ENCODE measurements around the gene MRLN. TPM values are rescaled to one million over a fixed set of nuclear protein-coding genes. Genes with fewer than 3 reads are reported as not detected.
"Not testable (repeated sequence)": the region's sequence is repeated elsewhere in the genome, so short reads cannot be mapped to it uniquely, and the experiment has no call there.

The MRLN gene
- polyA plus RNA-seq, 12 donors, result 53.1 to 262 (median 168) TPM; not detected in 1

DNA sequence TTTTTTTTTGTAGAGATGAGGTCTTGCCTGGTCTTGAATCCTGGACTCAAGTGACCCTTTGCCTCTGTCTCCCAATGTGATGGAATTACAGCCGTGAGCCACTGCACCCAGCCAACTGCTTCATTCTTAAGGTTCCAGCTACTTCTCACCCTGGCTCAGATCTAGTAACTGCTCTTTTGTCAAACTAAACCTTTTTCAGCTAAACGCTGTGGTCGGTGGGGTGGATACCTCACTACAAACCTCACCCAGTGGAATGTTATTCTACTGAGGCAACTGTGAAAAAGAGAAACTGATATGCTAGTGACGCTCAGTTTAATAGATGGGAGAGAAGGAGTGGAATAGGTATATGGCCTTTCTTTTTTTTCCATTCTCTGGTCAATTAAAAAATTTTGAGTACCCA is 1.7 kb upstream of the MRLN start:
- no peak for DNase-seq

- no peak for DNase-seq
Observed at GRCh38 chr10:59752278-59752940, 846 bp downstream of the MRLN start.

DNA sequence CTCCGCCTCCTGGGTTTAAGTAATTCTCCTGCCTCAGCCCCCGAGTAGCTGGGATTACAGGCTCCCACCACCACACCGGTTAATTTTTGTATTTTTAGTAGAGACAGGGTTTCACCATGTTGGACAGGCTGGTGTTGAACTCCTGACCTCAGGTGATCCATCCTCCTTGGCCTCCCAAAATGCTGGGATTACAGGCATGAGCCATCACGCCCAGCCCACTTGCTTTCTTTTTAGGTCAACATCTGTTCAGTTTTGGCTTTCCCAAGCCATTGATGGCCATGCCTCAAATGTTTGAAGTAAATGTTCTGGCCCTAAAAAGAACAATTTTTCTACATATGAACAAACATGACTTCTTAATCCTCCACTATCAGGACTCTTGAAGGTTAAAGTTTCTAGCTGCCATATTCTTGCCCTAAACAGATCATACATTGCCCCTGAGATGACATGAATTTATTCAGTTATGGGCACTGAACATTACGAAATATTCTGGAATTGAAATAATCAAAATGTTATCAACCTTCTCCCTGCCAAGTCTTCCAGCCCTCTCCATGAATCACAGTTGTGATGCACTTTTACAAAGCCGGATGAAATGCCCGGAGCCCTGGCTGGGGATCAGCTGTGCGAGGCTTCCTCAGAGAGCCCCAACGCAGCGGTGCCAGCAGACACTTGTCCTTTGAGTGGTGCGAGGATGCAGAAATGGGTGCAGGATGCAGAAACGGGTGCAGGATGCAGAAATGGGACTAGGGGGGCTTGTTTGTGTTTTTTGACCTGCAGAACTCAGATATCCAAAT is 2.9 kb downstream of the MRLN start:
- DNase-seq, result no peak

GRCh38 chr10:59748834-59749233 is 4.4 kb downstream of the MRLN start:
- DNase-seq, result no peak

DNA sequence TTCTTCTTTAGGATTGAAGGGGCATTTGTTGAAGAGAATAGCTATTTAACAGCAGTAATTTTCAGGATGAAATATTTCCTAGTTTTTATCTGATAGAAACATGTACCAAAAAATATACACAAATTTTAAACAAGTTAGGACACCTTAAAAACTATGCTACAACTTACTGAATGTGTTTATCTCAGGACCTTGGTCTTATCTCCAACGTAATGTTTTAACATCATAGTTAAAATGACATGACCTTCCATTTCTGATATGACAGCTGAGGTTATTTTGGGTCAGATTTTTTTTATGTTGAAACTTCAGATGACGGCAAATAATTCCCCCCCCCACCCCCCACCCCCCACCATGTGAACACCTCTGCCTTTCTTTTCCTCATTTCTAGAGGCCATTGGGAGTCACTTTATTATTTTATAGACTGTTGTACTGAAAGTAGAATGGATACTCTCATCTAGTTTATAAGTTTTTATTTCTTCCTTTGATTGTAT is 8.0 kb downstream of the MRLN start:
- no peak for DNase-seq

DNA sequence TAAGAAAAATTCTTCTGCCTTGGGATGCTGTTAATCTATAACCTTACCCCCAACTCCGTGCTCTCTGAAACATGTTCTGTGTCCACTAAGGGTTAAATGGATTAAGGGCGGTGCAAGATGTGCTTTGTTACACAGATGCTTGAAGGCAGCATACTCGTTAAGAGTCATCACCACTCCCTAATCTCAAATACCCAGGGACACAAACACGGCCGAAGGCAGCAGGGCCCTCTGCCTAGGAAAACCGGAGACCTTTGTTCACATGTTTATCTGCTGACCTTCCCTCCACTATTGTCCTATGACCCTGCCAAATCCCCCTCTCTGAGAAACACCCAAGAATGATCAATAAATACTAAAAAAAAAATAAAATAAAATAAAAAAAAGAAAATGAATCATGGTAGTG is 8.5 kb downstream of the MRLN start:
- DNase-seq, result not testable (repeated sequence)

- not testable (repeated sequence) for DNase-seq
Observed at GRCh38 chr10:59744156-59744555, 9.1 kb downstream of the MRLN start.

DNA sequence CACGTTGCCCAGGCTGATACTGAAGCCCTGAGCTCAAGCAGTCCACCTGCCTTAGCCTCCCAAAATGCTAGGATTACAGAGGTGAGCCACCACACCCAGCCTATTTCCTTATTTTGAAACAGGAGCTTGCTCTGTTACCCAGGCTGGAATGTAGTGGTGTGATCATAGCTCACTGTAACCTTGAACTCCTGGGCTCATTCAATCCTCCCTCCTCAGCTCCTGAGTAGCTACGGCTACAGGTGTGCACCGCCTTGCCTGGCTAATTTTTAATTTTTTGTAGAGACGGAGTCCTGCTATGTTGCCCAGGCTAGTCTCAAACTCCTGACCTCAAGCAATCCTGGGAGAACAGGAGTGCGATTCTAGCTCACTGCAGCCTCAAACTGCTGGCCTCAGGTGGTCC is 11.7 kb downstream of the MRLN start:
- DNase-seq, result no peak

DNA sequence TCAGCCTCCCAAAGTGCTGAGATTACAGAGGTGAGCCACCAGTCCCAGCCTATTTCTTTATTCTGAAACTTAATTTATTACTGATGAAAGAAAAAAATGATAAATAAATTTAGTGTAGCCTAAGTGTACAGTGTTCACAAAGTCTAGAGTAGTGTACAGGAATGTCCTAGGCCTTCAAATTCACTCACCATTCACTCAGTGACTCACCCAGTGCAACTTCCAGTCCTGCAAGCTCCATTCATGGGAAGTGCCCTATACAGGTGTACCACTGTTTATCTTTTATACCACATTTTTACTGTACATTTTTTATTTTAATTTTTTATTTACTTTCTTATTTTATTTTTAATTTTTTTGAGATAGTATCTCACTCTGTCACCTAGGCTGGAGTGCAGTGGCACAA is 12.2 kb downstream of the MRLN start:
- DNase-seq, result no peak

DNA sequence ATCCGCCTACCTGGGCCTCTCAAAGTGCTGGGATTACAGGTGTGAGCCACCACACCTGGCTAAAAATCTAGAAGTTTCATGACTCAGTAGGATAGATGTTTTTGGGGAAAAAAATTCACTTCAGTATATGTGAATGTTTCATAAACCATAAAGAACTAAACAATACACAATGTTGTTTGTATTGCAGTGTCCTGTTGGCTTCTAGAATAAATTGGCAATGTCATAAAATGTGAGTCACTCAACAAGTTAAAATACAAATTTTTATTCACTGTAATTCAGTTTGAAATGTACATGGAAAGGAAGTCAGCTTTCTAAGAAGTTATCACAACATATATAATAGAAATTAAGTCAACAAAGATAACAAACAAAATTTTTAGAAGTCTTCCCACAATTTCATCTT is 16.5 kb downstream of the MRLN start:
- no peak for DNase-seq

DNA sequence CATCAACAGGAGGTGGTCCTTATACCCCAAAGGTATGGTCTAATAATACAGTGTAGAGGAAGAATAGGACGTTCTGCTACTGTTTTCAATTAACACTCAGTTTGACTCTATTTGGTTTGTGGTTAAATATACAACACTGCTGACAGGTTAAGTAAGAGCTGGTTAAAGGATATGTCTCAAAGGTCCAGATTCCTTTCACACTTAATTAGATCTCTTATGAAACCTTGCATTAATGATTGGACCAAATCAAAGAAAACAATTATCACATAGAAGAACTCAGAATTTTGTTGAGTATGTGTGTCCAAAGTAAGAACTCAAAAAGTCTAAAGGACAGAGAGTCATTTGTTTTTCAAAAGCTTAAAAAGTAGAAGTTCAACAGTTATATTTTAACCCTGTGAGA is 18.0 kb downstream of the MRLN start:
- DNase-seq, result no peak

GRCh38 chr10:59734014-59734462 is 19.2 kb downstream of the MRLN start:
- DNase-seq, result no peak

DNA sequence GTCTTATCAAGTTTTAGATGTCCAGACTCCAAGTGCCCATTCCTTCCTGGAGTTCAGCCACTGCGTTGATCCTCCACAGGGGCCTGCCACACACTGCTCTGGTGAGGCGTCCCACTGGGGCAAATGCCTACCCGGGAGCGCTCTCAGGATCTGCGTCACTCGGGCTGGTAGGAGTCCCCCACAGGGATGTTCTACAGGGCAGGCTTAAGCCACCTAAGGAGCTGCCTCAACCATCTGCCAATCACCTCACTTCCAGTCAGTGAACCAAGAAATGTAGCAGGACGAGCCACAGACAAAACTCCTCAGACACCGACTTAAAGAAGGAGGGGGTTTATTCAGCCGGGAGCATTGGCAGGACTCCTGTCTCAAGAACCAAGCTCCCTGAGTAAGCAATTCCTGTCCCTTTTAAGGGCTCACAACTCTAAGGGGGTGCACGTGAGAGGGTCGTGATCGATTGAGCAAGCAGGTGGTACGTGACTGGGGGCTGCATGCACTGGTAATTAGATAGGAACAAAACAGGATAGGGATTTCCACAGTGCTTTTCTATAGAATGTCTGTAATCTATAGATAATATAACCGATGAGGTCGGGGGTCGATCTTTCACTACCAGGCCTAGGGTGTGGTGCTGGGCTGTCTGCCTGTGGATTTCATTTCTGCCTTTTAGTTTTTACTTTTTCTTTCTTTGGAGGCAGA is 19.8 kb downstream of the MRLN start:
- not testable (repeated sequence) for DNase-seq

- not testable (repeated sequence) for DNase-seq
Observed at GRCh38 chr10:59732849-59733248, 20.4 kb downstream of the MRLN start.

DNA sequence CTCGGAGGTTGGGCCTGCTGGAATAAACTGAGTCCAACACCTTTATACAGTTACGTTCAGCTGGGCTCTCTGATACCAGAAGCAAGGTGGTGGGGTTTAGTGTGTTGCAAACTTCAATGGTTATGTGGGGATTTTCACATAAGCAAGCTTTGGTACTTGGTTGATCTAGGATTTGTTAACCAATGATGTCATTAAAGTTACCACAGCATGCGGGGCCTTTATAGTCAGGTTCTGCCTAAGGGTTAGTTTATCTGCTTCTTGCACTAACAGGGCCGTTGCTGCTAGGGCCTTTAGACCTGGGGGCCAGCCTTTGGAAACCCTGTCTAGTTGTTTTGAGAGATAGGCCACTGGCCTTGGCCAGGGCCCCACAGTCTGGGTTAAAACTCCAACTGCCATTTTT is 24.1 kb downstream of the MRLN start:
- DNase-seq, result not testable (repeated sequence)

DNA sequence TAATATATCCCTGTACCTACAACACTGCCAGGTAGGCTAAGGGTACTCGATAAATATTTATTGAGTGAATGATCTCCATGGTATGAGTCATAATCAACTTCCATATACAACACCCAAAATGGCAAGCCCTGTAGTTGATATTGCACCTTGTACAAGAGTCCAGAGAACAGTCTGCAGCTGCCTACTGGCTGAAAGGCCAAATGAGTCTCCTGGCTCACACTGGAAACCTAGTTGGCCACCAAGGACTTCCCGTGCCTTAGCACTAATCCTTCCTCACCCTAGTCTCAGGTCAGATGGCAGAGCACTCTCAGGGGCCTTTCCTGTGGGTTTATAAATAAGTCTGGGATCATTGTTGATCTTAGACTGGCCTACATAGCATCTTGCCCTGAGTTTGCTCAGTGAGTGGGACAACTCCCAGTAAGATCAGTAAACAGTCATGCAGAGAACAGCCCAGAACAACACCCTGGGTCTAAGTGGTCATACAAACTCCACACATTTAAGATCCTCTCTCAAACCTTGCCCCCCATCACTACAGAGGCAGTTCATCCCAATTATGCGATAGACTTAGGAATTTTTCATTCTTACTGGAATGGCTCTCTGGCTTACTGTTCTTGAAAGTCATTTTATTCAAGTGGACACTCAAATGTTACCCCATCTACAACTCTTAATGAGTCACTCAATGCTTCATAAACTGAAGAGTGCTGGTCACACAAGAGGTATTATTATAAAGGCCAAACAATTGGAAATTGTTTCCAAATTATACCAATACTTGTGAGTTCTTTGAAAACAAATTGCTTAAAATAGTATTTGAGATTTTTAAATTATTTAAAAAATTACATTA is 28.9 kb downstream of the MRLN start:
- DNase-seq, result no peak

- DNase-seq, result no peak
Observed at GRCh38 chr10:59720377-59720776, 32.9 kb downstream of the MRLN start.

DNA sequence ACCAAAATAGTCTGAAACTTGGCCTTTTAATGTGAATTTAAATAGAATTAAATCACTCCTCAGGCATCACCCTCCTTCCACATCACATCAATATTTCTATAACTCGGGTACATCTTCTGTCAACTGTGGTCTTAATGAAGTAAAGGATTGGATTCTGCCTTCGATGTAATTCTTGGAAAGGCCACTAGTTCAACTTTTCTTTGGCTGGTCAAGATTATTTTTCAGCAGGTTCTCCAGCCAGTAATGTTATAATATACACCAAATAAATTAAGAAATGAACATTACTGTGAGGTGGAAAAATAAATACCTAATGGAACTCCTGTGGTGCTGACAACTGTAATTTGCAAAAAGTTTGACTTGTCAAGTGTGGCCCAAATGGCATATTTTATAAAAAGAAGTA is 33.9 kb downstream of the MRLN start:
- no peak for DNase-seq

DNA sequence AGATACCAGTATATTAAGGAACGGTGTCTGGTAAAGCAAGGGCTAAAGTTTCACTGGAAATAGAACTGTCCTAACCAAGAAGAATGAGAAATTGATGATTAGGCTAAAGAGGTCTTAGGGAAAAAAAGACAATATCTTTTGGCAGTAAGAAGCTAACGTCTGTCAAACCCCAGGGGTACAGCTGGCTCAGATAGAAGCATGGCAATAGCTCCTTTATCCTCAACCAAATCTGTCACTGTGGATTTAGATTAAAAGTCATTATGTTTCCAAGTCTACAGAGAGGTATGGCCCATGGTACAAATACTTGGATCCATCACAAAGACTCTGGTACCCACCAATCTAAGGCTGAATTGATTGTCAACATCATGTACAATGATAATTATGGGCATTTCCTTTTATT is 35.0 kb downstream of the MRLN start:
- no peak for DNase-seq

DNA sequence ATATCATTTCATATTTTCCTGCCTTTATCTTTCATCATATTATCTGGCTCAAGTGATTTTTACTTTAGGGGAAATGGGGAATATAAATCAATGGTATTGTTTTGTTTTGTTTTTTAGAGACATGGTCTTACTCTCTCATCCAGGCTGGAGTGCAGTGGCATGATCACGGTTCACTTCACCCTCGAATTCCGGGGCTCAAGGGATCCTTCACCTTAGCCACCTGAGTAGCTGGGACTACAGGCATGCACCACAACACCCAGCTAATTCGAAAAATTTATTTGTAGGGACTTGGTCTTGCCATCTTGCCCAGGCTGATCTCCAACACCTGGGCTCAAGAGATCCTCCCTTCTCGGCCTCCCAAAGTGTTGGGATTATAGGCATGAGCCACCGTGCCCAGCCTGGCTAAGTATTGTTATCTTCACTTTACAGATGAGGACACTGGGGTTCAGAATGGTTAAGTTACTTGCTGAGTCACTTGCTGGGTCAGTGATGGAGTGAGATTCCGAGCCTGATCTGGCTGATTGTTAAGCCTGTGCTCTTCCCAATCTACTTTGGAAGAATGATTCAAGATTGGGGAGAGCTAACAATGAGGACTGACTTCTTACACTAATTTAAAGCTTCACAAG is 39.9 kb downstream of the MRLN start:
- no peak for DNase-seq

DNA sequence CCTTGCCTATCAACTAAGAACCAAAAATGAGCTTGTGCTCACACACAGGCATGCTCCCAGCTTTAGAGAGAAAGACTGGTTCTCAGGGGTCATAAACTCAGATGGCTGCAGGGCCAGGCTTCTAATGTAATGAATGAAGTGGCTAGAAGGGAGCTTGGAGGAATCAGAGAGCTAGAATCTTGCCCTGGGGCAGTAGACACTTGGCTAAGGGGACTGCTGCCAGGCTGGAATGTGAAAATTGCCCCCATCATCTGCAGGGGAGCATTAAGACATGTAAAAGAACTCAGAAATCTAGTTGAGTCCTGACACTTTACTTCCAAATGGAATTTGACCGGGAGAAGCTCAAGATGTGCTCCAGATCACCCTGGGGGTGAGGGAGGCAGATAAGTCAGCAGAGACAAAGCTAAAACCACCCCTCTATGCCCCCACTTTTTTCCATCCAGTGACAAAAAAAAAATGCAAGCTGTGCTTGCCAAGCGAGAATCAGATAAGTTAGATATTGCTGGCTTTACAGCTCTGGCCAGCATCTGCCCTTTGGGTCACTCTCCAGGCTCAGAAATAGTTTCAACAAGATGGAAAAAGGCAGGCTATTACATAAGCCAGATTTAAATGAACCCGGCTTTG is 41.3 kb downstream of the MRLN start:
- no peak for DNase-seq
